Keratinocyte (primary cell): ENCODE results near the gene KCNK7. TPM values are rescaled to one million over a fixed set of nuclear protein-coding genes. Genes with fewer than 3 reads are reported as not detected.

ENCODE experiments used
- DNase-seq: peaks from one replicate; pipeline ENCODE4 v3.0.0-alpha.2; 2011; ENCODE audit warnings: low read depth, missing footprints, low spot score
- FAIRE-seq: peaks from 2 replicates; lab custom pipeline; 2011; peaks lifted over from hg19 to GRCh38; lab: Jason Lieb, UNC
- H2AFZ ChIP-seq: 2 replicates; pipeline ENCODE4 v1.6.0; 2012; ENCODE audit warnings: low read length, control low read depth, inconsistent platforms; ENCODE audit not compliant: control insufficient read depth
- H3K27ac ChIP-seq: 2 replicates; pipeline ENCODE4 v1.5.1; 2011; ENCODE audit warnings: low read length; ENCODE audit not compliant: control insufficient read depth, insufficient read depth
- H3K27me3 ChIP-seq: 3 replicates; pipeline ENCODE4 v1.6.0; 2011; ENCODE audit warnings: low read length; ENCODE audit not compliant: control insufficient read depth, insufficient read depth; ENCODE audit errors: extremely low read depth
- H3K36me3 ChIP-seq, 2 experiments: 2 replicates in 1 of 2; 3 replicates in 1 of 2; pipeline ENCODE4 v1.5.1; 2011; ENCODE audit warnings: low read length in 2 of 2, mild to moderate bottlenecking in 1 of 2; ENCODE audit not compliant: control insufficient read depth in 2 of 2, insufficient read depth in 2 of 2; ENCODE audit errors: extremely low read depth in 1 of 2
- H3K4me1 ChIP-seq: 3 replicates; pipeline ENCODE4 v1.5.1; 2011; ENCODE audit warnings: low read length; ENCODE audit not compliant: control insufficient read depth, insufficient read depth; ENCODE audit errors: extremely low read depth
- H3K4me2 ChIP-seq: 3 replicates; pipeline ENCODE4 v1.6.0; 2011; ENCODE audit warnings: low read depth, low read length; ENCODE audit not compliant: control insufficient read depth, insufficient read depth; ENCODE audit errors: extremely low read depth
- H3K4me3 ChIP-seq, 3 experiments: fragments of 200-600 bp in 1 of 3; sonication (generic) in 1 of 3; 2 replicates in 2 of 3; 3 replicates in 1 of 3; pipeline ENCODE4 v1.5.1; 2011 to 2016; ENCODE audit warnings: low read length in 3 of 3, mild to moderate bottlenecking in 3 of 3, control low read depth in 2 of 3, inconsistent platforms in 1 of 3, low read depth in 1 of 3, mixed read lengths in 1 of 3, mixed run types in 1 of 3, moderate library complexity in 1 of 3; ENCODE audit not compliant: control insufficient read depth in 2 of 3, insufficient read depth in 2 of 3; ENCODE audit errors: extremely low read depth in 1 of 3
- H3K79me2 ChIP-seq: 2 replicates; pipeline ENCODE4 v1.6.0; 2012; ENCODE audit warnings: low read length; ENCODE audit not compliant: control insufficient read depth, insufficient read depth
- H3K9ac ChIP-seq: 3 replicates; pipeline ENCODE4 v1.6.0; 2011; ENCODE audit warnings: low read length; ENCODE audit not compliant: control insufficient read depth, insufficient read depth; ENCODE audit errors: extremely low read depth
- H3K9me1 ChIP-seq: 3 replicates; pipeline ENCODE4 v1.6.0; 2011; ENCODE audit warnings: low read length; ENCODE audit not compliant: control insufficient read depth, insufficient read depth; ENCODE audit errors: extremely low read depth
- H3K9me3 ChIP-seq: 2 replicates; pipeline ENCODE4 v1.5.1; 2012; ENCODE audit warnings: low read depth, low read length; ENCODE audit not compliant: control insufficient read depth
- H4K20me1 ChIP-seq: 3 replicates; pipeline ENCODE4 v1.6.0; 2011; ENCODE audit warnings: low read length; ENCODE audit not compliant: control insufficient read depth, insufficient read depth; ENCODE audit errors: extremely low read depth
- EZH2 ChIP-seq: IDR thresholded peaks from one replicate; pipeline ENCODE4 v1.6.1; 2012; ENCODE audit warnings: inconsistent platforms, mild to moderate bottlenecking, low read length, moderate library complexity
- dilution Hi-C: fragments of 300-500 bp; cut with MboI; formaldehyde crosslinking; loops from one replicate; pipeline ENCODE4 v1.7.0; 2020; ENCODE audit warnings: low sequenced_read_pairs; ENCODE audit not compliant: extremely low pct_ligation_motif_present
- polyA plus RNA-seq, 5 experiments: library from polyadenylated mRNA; depleted of rRNA in 3 of 5; stranded (reverse) in 3 of 5; stranded (forward) in 1 of 5; unstranded in 1 of 5; fragments of >200 nt; gene quantifications; 1 replicate in 1 of 5; 2 replicates in 3 of 5; 3 replicates in 1 of 5; pipeline versions ENCODE4 v1.2.1 to v1.2.3, GENCODE V29; 2011 to 2012; ENCODE audit warnings: missing spikeins in 2 of 5, low read depth in 1 of 5, low replicate concordance in 1 of 5
- TF ChIP-seq, protein P1 (sequence below), 3 experiments: IDR thresholded peaks in 1 of 3; conservative IDR thresholded peaks in 1 of 3; optimal IDR thresholded peaks in 1 of 3; 2 replicates in 2 of 3; 3 replicates in 1 of 3; pipeline versions ENCODE3 to v1.5.1; 2011; ENCODE audit warnings: low read length in 3 of 3, mild to moderate bottlenecking in 3 of 3, moderate library complexity in 2 of 3, control low read depth in 1 of 3, inconsistent platforms in 1 of 3; ENCODE audit not compliant: insufficient read depth in 2 of 3; ENCODE audit errors: extremely low read depth in 1 of 3

The KCNK7 gene
- polyA plus RNA-seq, 1 donor (not counting 4 experiments of a cell fraction or from before 2014, with no cell fraction given), result 0.46 TPM

DNA sequence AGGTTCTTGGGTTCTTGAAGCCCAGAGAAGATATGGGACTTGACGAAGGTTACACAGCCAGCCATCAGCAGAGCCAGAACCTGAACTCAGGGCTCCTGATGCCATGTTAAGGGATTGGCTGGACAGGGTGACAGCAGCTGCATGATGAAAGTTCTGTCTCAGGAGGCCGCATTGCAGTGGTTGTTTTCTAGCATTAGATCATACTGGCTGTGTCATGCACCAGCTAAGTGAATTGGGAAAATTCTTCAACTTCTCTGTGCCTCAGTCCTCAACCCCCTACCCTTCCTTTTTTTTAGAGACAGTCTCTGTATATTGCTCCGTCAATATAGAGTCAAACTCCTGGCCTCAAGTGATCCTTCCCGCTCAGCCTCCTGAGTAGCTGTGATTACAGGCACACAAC lies 32.0 kb downstream of the KCNK7 start:
- H3K9me3 ChIP-seq, result no peaks in the 10 kb centered on the region

DNA sequence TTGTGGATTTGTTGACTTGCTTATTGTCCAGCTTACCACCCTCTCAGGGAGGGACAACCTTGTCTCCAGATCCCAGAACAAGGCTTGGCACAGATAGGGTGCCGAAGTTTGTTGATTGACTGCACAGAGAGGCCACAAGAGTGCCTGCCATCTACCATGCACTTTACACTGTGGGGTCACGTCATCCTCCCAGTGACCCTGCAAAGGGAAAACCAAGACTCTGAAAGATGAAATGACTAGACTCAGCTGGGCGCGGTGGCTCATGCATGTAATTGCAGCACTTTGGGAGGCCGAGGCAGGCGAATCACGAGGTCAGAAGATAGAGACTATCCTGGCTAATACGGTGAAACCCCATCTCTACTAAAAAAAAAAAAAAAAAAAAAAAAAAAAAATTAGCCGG lies 32.8 kb downstream of the KCNK7 start:
- Histone ChIP-seq H3K36me3 (peaks cover 0 to 2% of the 10 kb centered on the region in 2 experiments), H4K20me1 (no peaks in the 10 kb centered on the region), H3K9me3 (no peaks in the 10 kb centered on the region), H3K4me3 (no peak overlapping the region), H3K27me3 (no peaks in the 10 kb centered on the region), H3K9ac (no peak overlapping the region), H3K79me2 (peaks cover 10% of the 10 kb centered on the region), H3K4me2 (no peak overlapping the region), H3K9me1 (peaks cover 2% of the 10 kb centered on the region), H2AFZ (no peak overlapping the region), H3K4me1 (peaks cover 41% of the 10 kb centered on the region), H3K27ac (no peak overlapping the region)
- no peak for TF ChIP-seq EZH2
- TF ChIP-seq, protein P1, sequence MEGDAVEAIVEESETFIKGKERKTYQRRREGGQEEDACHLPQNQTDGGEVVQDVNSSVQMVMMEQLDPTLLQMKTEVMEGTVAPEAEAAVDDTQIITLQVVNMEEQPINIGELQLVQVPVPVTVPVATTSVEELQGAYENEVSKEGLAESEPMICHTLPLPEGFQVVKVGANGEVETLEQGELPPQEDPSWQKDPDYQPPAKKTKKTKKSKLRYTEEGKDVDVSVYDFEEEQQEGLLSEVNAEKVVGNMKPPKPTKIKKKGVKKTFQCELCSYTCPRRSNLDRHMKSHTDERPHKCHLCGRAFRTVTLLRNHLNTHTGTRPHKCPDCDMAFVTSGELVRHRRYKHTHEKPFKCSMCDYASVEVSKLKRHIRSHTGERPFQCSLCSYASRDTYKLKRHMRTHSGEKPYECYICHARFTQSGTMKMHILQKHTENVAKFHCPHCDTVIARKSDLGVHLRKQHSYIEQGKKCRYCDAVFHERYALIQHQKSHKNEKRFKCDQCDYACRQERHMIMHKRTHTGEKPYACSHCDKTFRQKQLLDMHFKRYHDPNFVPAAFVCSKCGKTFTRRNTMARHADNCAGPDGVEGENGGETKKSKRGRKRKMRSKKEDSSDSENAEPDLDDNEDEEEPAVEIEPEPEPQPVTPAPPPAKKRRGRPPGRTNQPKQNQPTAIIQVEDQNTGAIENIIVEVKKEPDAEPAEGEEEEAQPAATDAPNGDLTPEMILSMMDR (optimal IDR thresholded peaks at IDR 0.05 in 1 of 3, IDR thresholded peaks at IDR 0.05 in 1 of 3, conservative IDR thresholded peaks at IDR 0.05 in 1 of 3; ENCODE audit: extremely low read depth in 1 of 3, insufficient read depth in 2 of 3, low read length in 3 of 3), result no peak
- dilution Hi-C loops, result no loop called here
- DNase-seq, result no peak
- no peak for FAIRE-seq

More for the DNA sequence above, 32.0 kb downstream of the KCNK7 start:
- FAIRE-seq (no peak), DNase-seq (no peak)
- Histone ChIP-seq H3K36me3 (peaks cover 0 to 2% of the 10 kb centered on the region in 2 experiments), H2AFZ (no peak overlapping the region), H3K9ac (no peak overlapping the region), H3K4me3 (no peak overlapping the region), H3K79me2 (peaks cover 14% of the 10 kb centered on the region), H3K27me3 (no peaks in the 10 kb centered on the region), H4K20me1 (no peaks in the 10 kb centered on the region), H3K4me1 (peaks cover 40% of the 10 kb centered on the region), H3K27ac (no peak overlapping the region), H3K9me1 (peaks cover 2% of the 10 kb centered on the region), H3K4me2 (no peak overlapping the region)
- dilution Hi-C loops, result no loop called here
- TF ChIP-seq, protein P1 (optimal IDR thresholded peaks at IDR 0.05 in 1 of 3, IDR thresholded peaks at IDR 0.05 in 1 of 3, conservative IDR thresholded peaks at IDR 0.05 in 1 of 3; ENCODE audit: extremely low read depth in 1 of 3, insufficient read depth in 2 of 3, low read length in 3 of 3), result no peak
- TF ChIP-seq EZH2, result no peak
